GM06990 (cell line): ENCODE data around the gene KCNF1.

Experiments used
- DNase-seq: peaks from one replicate; pipeline ENCODE4 v3.0.0-alpha.2; 2011; ENCODE audit not compliant: insufficient read length; ENCODE audit errors: extremely low read depth
- H3K27me3 ChIP-seq: replicated peaks from 2 replicates; pipeline ENCODE4 v1.6.0; 2011; ENCODE audit warnings: low read length; ENCODE audit not compliant: control insufficient read depth, insufficient read depth
- H3K36me3 ChIP-seq: 2 replicates; pipeline ENCODE4 v1.5.1; 2011; ENCODE audit warnings: low read length; ENCODE audit not compliant: control insufficient read depth, insufficient read depth
- H3K4me3 ChIP-seq: replicated peaks from 2 replicates; pipeline ENCODE4 v1.5.1; 2011; ENCODE audit warnings: low read depth, mild to moderate bottlenecking, control low read depth, low read length
- TF ChIP-seq, protein P1 (sequence below): IDR thresholded peaks from 2 replicates; pipeline ENCODE4 v1.5.1; 2011; ENCODE audit warnings: low read length, control low read depth, mild to moderate bottlenecking, inconsistent platforms; ENCODE audit not compliant: insufficient read depth, poor library complexity, severe bottlenecking

KCNF1 gene, protein sequence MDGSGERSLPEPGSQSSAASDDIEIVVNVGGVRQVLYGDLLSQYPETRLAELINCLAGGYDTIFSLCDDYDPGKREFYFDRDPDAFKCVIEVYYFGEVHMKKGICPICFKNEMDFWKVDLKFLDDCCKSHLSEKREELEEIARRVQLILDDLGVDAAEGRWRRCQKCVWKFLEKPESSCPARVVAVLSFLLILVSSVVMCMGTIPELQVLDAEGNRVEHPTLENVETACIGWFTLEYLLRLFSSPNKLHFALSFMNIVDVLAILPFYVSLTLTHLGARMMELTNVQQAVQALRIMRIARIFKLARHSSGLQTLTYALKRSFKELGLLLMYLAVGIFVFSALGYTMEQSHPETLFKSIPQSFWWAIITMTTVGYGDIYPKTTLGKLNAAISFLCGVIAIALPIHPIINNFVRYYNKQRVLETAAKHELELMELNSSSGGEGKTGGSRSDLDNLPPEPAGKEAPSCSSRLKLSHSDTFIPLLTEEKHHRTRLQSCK

DNA sequence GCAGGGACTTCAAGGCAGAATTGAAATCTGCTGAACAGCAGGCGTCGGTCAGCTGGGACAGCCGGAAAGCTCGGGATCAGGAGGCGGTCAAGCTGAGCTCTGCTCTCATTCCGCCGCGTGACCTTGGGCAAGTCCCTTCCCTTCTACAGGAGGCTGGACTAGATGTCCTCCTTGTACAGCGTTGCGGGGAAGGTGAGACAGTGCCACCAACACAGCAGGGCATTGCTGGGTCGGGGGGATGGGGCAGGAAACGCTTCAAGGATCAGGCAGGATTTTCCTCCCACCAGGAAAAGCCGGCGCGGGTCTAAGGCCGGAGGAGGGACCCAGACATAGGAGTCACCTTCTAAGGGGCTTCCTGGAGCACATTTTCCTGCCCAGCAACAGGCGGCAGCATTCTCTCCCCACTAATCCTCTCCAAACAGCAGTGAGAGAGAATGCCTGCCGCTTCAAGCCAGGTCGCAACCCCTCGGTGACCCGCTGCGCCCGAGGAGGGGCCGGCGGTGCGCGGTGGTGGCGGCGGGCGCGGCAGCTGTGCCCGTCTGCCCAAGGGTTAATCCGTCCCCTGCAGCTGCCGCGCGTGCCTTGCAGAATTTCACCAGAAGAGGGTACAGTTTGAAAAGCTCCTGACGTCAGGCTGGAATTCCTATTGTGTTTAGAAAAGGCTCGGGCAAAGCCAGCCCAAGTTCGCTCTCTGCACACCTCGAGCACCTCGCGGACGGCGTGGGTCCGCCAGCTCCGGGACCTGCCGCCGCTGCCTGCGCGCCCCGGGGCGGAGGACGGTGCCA, at the start of gene KCNF1:
Gene KCNF1, plus strand, starts transcription at position 644 of the 785 bp plus-strand sequence. CDS start 493 bp downstream, outside the sequence.
- TF ChIP-seq, protein P1, sequence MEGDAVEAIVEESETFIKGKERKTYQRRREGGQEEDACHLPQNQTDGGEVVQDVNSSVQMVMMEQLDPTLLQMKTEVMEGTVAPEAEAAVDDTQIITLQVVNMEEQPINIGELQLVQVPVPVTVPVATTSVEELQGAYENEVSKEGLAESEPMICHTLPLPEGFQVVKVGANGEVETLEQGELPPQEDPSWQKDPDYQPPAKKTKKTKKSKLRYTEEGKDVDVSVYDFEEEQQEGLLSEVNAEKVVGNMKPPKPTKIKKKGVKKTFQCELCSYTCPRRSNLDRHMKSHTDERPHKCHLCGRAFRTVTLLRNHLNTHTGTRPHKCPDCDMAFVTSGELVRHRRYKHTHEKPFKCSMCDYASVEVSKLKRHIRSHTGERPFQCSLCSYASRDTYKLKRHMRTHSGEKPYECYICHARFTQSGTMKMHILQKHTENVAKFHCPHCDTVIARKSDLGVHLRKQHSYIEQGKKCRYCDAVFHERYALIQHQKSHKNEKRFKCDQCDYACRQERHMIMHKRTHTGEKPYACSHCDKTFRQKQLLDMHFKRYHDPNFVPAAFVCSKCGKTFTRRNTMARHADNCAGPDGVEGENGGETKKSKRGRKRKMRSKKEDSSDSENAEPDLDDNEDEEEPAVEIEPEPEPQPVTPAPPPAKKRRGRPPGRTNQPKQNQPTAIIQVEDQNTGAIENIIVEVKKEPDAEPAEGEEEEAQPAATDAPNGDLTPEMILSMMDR: no peak
- H3K4me3 ChIP-seq: no peak within 1 kb of the TSS
- DNase-seq: no peak

DNA sequence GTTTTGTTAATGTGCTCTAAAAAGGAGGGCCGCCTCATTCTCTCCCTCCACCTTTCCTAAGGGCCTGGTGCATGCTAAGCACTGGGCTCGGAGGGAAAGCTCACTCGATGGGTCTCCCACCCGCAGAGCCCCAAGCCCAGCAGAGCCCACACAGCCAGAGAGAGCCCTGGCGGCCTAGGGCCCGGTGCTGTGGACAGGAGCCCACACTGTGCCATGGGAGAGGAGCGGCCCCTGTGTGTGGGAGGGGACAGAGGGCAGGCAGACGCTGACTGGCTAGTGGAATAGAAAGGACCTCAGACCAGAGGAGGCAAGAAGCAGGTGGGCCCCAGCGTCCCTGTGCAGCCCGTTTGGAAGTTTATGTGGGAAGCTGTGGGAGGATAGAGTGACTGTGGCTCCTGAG, 49.4 kb upstream of the KCNF1 start:
- Histone ChIP-seq H3K36me3 (no peaks in the 10 kb centered on the region), H3K4me3 (no peak overlapping the region), H3K27me3 (no peaks in the 10 kb centered on the region)
- DNase-seq: no peak
- TF ChIP-seq, protein P1: no peak

More for the DNA sequence above, at the start of gene KCNF1:
- Histone ChIP-seq H3K27me3 (no peaks in the 10 kb centered on the region; the same call in 1 of the 2 replicates), H3K36me3 (no peaks in the 10 kb centered on the region)

DNA sequence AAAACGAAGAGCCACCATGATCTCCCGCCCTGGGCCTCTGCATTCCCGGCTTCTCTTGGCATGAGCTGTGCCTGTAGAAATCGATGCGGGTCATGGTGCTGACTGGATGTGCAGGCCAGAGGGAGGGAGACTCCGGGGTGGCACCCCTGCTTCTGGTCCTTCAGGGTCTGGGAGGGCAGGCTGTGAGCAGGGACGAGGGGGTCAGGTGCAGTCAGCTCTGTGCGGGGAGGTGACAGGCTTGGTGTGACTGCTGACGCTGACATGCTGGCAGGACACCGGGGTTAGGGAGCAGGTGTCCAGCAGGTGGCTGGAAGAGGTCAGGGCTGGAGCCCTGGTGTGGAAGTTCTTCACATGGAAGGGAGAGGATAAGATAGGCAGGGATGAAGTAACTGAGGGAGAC, 48.7 kb upstream of the KCNF1 start:
- Histone ChIP-seq H3K36me3 (no peaks in the 10 kb centered on the region), H3K27me3 (no peaks in the 10 kb centered on the region), H3K4me3 (no peak overlapping the region)
- TF ChIP-seq, protein P1: no peak
- DNase-seq: no peak

DNA sequence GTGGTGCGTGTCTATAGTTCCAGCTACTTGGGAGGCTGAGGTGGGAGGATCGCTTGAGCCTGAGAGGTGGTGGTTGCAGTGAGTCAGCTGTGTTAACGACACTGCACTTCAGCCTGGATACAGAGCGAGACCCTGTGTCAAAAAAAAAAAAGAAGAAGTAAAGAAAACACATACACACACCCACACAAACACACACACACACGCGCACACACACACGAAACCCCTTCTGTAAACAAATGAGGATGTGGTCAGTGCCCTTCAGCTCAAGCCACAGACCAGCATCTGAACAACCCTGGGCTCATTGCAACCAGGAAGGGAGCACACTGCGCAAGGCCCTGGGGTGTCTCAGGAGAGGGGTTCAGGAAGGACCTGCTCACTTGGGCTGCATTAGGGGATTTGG, 47.9 kb upstream of the KCNF1 start:
- TF ChIP-seq, protein P1: no peak
- Histone ChIP-seq H3K4me3 (no peak overlapping the region), H3K36me3 (no peaks in the 10 kb centered on the region), H3K27me3 (no peaks in the 10 kb centered on the region; the same call in 1 of the 2 replicates)
- peak; percentile 59 for DNase-seq

DNA sequence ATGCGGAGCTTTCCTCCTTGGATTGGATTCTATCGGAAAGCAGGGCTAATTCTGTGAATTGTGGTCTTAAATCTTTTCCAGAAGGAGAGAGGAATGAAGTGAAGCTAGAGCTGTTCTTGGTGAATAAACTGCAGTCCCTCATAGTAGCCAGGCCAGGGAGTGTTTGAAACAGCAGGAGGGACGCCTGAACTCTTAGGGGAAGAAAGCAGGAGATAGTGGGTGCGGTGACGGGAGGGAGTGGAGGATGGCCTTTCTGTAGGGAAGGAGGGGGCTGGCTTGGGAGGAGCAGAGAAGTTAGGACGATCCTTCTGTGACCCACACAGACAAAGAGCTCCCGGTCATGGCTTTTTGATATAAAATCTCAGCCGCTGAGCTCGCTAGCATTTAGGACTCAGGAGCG, 47.5 kb upstream of the KCNF1 start:
- DNase-seq: no peak
- no peaks in the 10 kb centered on the region for H3K36me3 ChIP-seq
- H3K27me3 ChIP-seq: no peaks in the 10 kb centered on the region; the same call in 1 of the 2 replicates
- TF ChIP-seq, protein P1: no peak
- no peak overlapping the region for H3K4me3 ChIP-seq
